OCI-LY1 (cell line): ENCODE results near the gene ZC2HC1B.
"Not testable (repeated sequence)": the region's sequence is repeated elsewhere in the genome, so short reads cannot be mapped to it uniquely, and the experiment has no call there.

ENCODE experiments used
- H2AFZ ChIP-seq: fragments of 200-600 bp; sonication (generic), shearing (Covaris generic); 2 replicates; pipeline ENCODE4 v1.6.0; 2014; ENCODE audit warnings: antibody characterized with exemption, mild to moderate bottlenecking, low read length
- H3F3A ChIP-seq: fragments of 200-600 bp; sonication (generic), shearing (Covaris generic); 2 replicates; pipeline ENCODE4 v1.6.0; 2014; ENCODE audit warnings: mild to moderate bottlenecking, antibody characterized with exemption, low read length, moderate library complexity; ENCODE audit not compliant: insufficient read depth
- H3K27ac ChIP-seq: fragments of 200-600 bp; sonication (generic); 2 replicates; pipeline ENCODE4 v1.5.1; 2014; ENCODE audit warnings: low read length, mixed run types, mild to moderate bottlenecking, low read depth; ENCODE audit not compliant: poor library complexity, severe bottlenecking
- H3K27me3 ChIP-seq: fragments of 200-600 bp; sonication (generic); 2 replicates; pipeline ENCODE4 v1.6.0; 2014; ENCODE audit warnings: antibody characterized with exemption, mild to moderate bottlenecking, low read length, moderate library complexity; ENCODE audit not compliant: insufficient read depth
- H3K36me3 ChIP-seq: fragments of 200-600 bp; sonication (generic); 2 replicates; pipeline ENCODE4 v1.6.1; 2014; ENCODE audit warnings: mild to moderate bottlenecking, antibody characterized with exemption, low read length, moderate library complexity, mixed read lengths; ENCODE audit not compliant: insufficient read depth
- H3K4me1 ChIP-seq: fragments of 200-600 bp; sonication (generic); 2 replicates; pipeline ENCODE4 v1.5.1; 2014; ENCODE audit warnings: mild to moderate bottlenecking, low read length, moderate library complexity; ENCODE audit not compliant: insufficient read depth, severe bottlenecking
- H3K4me2 ChIP-seq: fragments of 200-600 bp; sonication (generic), shearing (Covaris generic); 2 replicates; pipeline ENCODE4 v1.6.1; 2014; ENCODE audit warnings: low read length
- H3K4me3 ChIP-seq: fragments of 200-600 bp; sonication (generic); 2 replicates; pipeline ENCODE4 v1.5.1; 2014; ENCODE audit warnings: low read length, low read depth, mild to moderate bottlenecking, mixed read lengths; ENCODE audit not compliant: poor library complexity, severe bottlenecking
- H3K79me2 ChIP-seq: fragments of 200-600 bp; shearing (Covaris generic); 2 replicates; pipeline ENCODE4 v1.6.1; 2016; ENCODE audit warnings: mixed run types, low read length, mixed read lengths; ENCODE audit not compliant: insufficient read depth
- H3K9ac ChIP-seq: fragments of 200-600 bp; sonication (generic), shearing (Covaris generic); 2 replicates; pipeline ENCODE4 v1.6.1; 2014; ENCODE audit warnings: mild to moderate bottlenecking, low read length, mixed read lengths
- H3K9me2 ChIP-seq: fragments of 200-600 bp; sonication (generic), shearing (Covaris generic); 2 replicates; pipeline ENCODE4 v1.6.1; 2014; ENCODE audit warnings: low read depth, mild to moderate bottlenecking, low read length, mixed read lengths
- H3K9me3 ChIP-seq: fragments of 200-600 bp; shearing (Covaris generic); 2 replicates; pipeline ENCODE4 v1.6.1; 2014; ENCODE audit warnings: low read length, mixed read lengths
- H4K20me1 ChIP-seq: fragments of 200-600 bp; sonication (generic), shearing (Covaris generic); 2 replicates; pipeline ENCODE4 v1.6.0; 2016; ENCODE audit warnings: mild to moderate bottlenecking, low read length; ENCODE audit not compliant: insufficient read depth
- EZH2 ChIP-seq: fragments of 200-600 bp; sonication (generic), shearing (Covaris generic); IDR thresholded peaks from 2 replicates; pipeline ENCODE4 v1.8.0; 2017; ENCODE audit warnings: borderline replicate concordance, mixed run types, mild to moderate bottlenecking, antibody characterized with exemption, low read length, moderate library complexity, mixed read lengths
- TF ChIP-seq, protein P1 (sequence below): fragments of 200-600 bp; sonication (generic), shearing (Covaris generic); IDR thresholded peaks from 2 replicates; pipeline ENCODE4 v1.5.1; 2017; ENCODE audit warnings: mild to moderate bottlenecking, antibody characterized with exemption, low read length, moderate library complexity, mixed read lengths

Gene ZC2HC1B

DNA sequence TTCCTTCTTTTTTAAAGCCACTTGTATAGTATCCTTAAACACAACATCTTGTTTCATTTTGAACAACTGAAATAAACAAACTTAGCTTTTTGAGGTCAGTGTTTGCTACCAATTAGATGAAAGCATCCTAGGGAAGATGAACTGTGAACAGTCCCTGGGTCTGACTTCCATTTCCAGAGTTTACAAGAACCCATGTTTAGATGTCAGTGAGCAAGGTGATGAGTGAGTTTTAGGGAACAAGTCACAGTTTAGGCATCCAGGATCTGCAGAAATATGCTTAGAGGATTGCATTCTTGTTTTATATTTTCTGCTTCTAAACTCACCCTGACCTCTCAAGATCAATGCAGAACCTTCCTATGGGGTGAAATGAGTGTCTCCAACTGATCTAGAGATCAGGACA lies 3.0 kb downstream of the ZC2HC1B start:
- H3K27me3 ChIP-seq = no peaks in the 10 kb centered on the region
- H3F3A ChIP-seq = no peaks in the 10 kb centered on the region
- H3K4me2 ChIP-seq = no peak overlapping the region
- no peaks in the 10 kb centered on the region for H3K9me3 ChIP-seq
- H3K36me3 ChIP-seq = peaks cover 32% of the 10 kb centered on the region
- no peaks in the 10 kb centered on the region for H4K20me1 ChIP-seq
- no peaks in the 10 kb centered on the region for H3K4me1 ChIP-seq
- H3K9me2 ChIP-seq = no peaks in the 10 kb centered on the region
- H3K9ac ChIP-seq = no peak overlapping the region
- H3K79me2 ChIP-seq = no peaks in the 10 kb centered on the region
- H3K4me3 ChIP-seq = no peak overlapping the region
- H3K27ac ChIP-seq = no peak overlapping the region
- TF ChIP-seq, protein P1, sequence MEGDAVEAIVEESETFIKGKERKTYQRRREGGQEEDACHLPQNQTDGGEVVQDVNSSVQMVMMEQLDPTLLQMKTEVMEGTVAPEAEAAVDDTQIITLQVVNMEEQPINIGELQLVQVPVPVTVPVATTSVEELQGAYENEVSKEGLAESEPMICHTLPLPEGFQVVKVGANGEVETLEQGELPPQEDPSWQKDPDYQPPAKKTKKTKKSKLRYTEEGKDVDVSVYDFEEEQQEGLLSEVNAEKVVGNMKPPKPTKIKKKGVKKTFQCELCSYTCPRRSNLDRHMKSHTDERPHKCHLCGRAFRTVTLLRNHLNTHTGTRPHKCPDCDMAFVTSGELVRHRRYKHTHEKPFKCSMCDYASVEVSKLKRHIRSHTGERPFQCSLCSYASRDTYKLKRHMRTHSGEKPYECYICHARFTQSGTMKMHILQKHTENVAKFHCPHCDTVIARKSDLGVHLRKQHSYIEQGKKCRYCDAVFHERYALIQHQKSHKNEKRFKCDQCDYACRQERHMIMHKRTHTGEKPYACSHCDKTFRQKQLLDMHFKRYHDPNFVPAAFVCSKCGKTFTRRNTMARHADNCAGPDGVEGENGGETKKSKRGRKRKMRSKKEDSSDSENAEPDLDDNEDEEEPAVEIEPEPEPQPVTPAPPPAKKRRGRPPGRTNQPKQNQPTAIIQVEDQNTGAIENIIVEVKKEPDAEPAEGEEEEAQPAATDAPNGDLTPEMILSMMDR = no peak
- TF ChIP-seq EZH2 = no peak
- no peak overlapping the region for H2AFZ ChIP-seq

DNA sequence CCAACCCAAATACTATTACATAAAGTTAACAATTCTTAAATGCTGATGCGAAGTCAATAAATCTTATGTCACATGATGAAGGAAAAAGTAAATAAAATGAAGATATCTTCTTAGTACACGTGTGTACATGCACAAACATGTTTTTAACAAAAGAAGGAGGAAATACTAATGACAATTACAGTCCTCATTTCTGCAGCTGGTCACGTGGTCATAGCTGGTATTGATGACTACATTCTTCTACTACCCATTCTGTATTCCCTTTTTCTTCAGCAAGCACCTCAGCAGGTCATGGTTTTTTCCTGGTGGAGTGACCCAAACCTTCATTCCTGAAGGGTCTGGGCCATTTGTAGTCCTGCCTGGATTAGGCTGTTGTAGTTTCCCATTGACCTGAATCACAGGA lies 4.5 kb downstream of the ZC2HC1B start:
- not testable (repeated sequence) for H3K4me2 ChIP-seq, H3K9me2 ChIP-seq, H3K27me3 ChIP-seq, H3K79me2 ChIP-seq, H3F3A ChIP-seq, H4K20me1 ChIP-seq, H3K4me1 ChIP-seq, H3K9ac ChIP-seq, H2AFZ ChIP-seq, H3K4me3 ChIP-seq, H3K27ac ChIP-seq, H3K9me3 ChIP-seq
- H3K36me3 ChIP-seq = peaks cover 17% of the 10 kb centered on the region

DNA sequence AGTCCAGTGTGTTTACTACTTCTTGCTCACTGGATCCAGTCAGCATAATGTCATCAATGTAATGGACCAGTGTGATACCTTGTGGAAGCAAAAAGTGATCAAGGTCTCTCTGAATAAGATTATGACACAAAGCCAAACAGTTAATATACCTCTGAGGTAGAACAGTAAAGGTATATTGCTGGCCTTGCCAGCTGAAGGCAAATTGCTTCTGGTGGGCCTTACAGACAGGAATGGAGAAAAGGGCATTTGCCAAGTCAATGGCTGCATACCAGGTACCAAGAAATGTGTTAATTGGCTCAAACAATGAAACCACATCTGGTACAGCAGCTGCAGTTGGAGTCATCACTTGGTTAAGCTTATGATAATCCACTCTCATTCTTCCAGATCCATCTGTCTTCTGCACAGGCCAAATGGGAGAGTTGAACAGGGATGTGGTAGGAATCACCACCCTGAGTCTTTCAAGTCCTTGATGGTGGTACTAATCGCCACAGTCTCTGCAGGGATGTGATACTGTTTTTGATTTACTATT lies 7.0 kb downstream of the ZC2HC1B start:
- H3K79me2 ChIP-seq, H3K27ac ChIP-seq, H3K4me2 ChIP-seq, H3K9me2 ChIP-seq, H4K20me1 ChIP-seq, H3K27me3 ChIP-seq, H3K4me1 ChIP-seq, H2AFZ ChIP-seq, H3F3A ChIP-seq, H3K4me3 ChIP-seq, H3K9me3 ChIP-seq, H3K36me3 ChIP-seq, H3K9ac ChIP-seq: not testable (repeated sequence)

DNA sequence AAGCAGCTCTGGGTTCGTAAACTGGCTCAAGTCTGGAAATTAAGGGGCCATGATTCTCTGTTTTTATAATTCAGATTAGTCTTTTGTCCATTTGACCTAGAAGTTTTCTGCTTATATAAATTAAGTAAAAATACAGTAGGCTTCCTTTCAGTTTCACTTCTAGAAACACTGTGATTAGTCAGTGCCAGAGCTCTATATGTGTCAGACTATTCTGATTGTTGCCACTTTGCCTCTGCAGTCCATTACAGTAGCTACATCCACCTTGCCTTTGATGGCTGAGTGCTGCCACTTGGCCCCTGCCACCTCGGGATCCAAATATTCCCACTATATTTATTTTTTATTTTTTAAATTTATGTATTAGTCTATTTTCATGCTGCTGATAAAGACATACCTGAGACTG lies 7.9 kb downstream of the ZC2HC1B start:
- no peaks in the 10 kb centered on the region for H3K4me1 ChIP-seq
- TF ChIP-seq EZH2 = no peak
- TF ChIP-seq, protein P1 = no peak
- H3K4me2 ChIP-seq = no peak overlapping the region

DNA sequence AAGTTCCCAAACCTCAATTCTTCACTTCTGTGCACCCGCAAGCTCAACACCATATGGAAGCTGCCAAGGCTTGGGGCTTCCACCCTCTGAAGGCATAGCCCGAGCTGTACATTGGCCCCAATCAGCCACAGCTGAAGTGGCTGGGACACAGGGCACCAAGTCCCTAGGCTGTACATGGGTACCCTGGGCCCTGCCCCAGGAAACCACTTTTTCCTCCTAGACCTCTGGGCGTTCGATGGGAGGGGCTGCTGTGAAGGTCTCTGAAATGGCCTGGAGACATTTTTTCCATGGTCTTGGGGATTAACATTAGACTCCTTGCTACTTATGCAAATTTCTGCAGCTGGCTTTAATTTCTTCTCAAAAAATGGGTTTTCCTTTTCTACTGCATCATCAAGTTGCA lies 9.3 kb downstream of the ZC2HC1B start:
- not testable (repeated sequence) for H3F3A ChIP-seq, H3K9ac ChIP-seq, H3K27me3 ChIP-seq, H3K36me3 ChIP-seq, H3K4me2 ChIP-seq, H3K9me2 ChIP-seq, H3K9me3 ChIP-seq, H3K4me1 ChIP-seq, H4K20me1 ChIP-seq, H2AFZ ChIP-seq, H3K4me3 ChIP-seq, H3K27ac ChIP-seq, H3K79me2 ChIP-seq

More for the DNA sequence above, 7.9 kb downstream of the ZC2HC1B start:
- H2AFZ ChIP-seq = no peak overlapping the region
- H3K9me3 ChIP-seq = no peaks in the 10 kb centered on the region
- H3F3A ChIP-seq = no peaks in the 10 kb centered on the region
- no peaks in the 10 kb centered on the region for H4K20me1 ChIP-seq
- no peaks in the 10 kb centered on the region for H3K27me3 ChIP-seq
- H3K9ac ChIP-seq = no peak overlapping the region
- H3K4me3 ChIP-seq = no peak overlapping the region
- H3K36me3 ChIP-seq = no peaks in the 10 kb centered on the region
- no peaks in the 10 kb centered on the region for H3K79me2 ChIP-seq
- no peaks in the 10 kb centered on the region for H3K9me2 ChIP-seq
- H3K27ac ChIP-seq = no peak overlapping the region

DNA sequence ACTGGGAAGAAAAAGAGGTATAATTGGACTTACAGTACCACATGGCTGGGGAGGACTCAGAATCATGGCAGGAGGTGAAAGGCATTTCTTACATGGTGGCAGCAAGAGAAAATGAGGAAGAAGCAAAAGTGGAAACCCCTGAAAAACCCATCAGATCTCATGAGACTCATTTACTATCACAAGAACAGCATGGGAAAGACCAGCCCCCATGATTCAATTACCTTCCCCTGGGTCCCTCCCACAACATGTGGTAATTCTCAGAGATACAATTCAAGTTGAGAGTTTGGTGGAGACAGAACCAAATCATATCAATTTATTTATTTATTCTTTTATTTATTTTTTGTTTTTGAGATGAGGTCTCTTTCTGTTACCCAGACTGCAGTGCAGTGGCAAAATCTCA lies 10.2 kb downstream of the ZC2HC1B start:
- H3K36me3 ChIP-seq, H3K4me1 ChIP-seq, H3K27ac ChIP-seq, H3K79me2 ChIP-seq, H3K9me3 ChIP-seq, H2AFZ ChIP-seq, H3K27me3 ChIP-seq, H4K20me1 ChIP-seq, H3K9me2 ChIP-seq, H3K4me2 ChIP-seq, H3K4me3 ChIP-seq, H3K9ac ChIP-seq, H3F3A ChIP-seq: not testable (repeated sequence)
